ENCODE data around the gene STAB1.
A peak's percentile ranks its signal among the peaks of the same experiment; 100 is the strongest.
"Not testable (repeated sequence)": the region's sequence is repeated elsewhere in the genome, so short reads cannot be mapped to it uniquely, and the experiment has no call there.

Gene STAB1

DNA sequence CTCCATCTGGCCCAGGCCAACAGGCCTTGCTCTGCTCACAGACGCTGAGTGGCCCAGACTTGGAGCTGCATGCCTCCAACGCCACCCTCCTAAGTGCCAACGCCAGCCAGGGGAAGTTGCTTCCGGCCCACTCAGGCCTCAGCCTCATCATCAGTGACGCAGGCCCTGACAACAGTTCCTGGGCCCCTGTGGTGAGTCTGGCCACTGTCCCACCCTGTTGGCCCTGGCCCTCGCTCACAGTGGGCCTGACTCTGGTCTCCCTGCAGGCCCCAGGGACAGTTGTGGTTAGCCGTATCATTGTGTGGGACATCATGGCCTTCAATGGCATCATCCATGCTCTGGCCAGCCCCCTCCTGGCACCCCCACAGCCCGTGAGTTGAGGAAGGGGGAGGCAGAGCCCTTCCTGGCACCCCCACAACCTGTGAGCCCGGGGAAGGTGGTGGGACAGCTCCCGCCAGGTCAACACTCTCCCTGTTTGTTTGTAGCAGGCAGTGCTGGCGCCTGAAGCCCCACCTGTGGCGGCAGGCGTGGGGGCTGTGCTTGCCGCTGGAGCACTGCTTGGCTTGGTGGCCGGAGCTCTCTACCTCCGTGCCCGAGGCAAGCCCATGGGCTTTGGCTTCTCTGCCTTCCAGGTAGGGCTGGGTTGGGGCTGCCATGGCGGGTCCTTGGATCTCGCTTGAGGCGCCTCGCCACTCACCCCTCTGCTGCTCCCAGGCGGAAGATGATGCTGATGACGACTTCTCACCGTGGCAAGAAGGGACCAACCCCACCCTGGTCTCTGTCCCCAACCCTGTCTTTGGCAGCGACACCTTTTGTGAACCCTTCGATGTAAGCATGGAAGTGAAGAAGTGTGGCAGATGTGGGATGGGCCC is 28.5 kb downstream of the STAB1 start:
- DNase-seq (ENCODE audit: low read depth) = no peak

- DNase-seq (ENCODE audit: low read depth) = no peak
Observed at GRCh38 chr3:52524258-52524751, 29.2 kb downstream of the STAB1 start.

- no peak for DNase-seq (ENCODE audit: low read depth)
Observed at GRCh38 chr3:52524752-52525679, 29.9 kb downstream of the STAB1 start.

GRCh38 chr3:52525680-52526561 is 30.8 kb downstream of the STAB1 start:
- DNase-seq (ENCODE audit: low read depth) = no peak

- not testable (repeated sequence) for DNase-seq (ENCODE audit: low read depth)
Observed at GRCh38 chr3:52526671-52527038, 31.5 kb downstream of the STAB1 start.

GRCh38 chr3:52527039-52527731 is 32.0 kb downstream of the STAB1 start:
- DNase-seq (ENCODE audit: low read depth) = no peak

DNA sequence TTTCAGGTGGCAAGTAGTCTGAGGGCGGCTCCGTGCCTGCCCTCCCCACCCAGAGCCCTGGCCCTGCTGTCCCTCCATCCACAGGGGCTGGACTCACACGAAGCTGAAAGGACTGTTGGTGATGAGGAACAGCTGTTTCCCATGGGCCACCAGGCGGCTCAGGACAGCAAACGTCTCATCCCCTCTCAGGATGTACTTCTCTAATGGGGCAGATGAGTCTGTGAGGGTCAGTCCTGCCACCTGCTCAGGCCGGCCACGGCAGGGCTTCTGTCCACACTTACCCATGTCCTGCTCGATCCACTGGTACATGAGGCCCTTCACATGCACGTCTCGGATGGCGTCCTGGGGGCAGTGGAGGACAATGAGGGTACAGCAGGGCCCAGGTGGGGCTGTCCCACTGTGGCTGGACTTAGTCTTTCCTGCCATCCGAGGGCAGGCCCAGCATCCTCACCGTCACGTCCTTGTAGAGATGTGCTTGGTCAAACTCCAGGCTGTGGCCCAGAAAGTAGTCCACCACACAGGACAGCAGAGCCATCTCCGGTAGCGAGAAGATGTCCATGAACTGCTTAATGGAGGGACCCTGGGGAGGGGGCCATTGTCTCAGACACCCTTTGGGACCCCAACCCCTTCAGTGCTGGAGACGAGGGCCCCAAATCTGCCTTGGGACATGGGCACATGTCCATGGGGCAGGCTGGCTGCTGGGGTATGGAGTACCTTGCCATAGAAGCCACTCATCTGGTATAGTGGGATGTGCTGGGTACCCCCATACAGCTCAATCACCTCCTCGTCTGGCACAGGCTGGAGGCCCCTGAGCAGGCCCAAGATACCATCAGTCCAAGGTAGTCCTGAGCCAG is 32.8 kb downstream of the STAB1 start:
- no peak for DNase-seq (ENCODE audit: low read depth)

DNA sequence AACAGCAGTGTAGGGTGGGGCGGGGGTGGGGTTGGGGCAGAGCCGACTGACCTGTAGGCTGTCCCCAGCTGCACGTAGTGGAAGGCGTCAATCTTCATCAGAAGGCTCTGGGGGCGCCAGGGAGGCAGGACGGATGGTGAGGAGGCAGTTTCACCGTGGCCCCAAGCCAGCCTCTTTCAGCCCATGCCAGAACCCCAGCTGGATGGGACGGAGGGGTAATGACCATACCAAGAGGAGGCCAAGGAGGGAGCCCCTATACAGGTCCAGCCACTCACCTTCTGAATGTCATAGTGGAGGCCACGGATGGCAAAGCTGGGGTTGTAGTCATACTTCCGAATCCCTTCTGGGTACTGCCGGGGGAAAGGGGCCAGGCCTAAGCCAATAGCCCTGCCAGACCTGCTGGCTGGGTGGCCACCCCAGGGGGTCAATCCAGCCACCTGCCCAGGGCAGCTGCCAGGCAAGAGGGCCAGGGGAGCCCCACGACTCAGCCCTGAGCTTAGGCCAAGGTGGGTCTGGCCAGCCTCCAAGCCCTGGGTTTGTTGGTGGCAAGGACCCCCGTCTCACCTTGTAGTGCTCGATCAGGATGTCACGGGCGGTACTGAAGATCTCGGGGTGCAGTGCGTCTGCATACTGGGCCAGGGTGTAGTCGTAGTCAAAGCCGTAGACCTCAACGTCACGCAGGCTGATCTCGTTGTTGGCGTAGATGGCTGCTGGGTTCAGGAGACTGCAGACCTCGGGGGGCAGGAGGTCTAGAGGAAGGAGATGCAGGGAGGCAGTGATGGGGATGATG is 33.6 kb downstream of the STAB1 start:
- DNase-seq (ENCODE audit: low read depth) = no peak

- DNase-seq (ENCODE audit: low read depth) = no peak
Observed at GRCh38 chr3:52529376-52530333, 34.5 kb downstream of the STAB1 start.

DNA sequence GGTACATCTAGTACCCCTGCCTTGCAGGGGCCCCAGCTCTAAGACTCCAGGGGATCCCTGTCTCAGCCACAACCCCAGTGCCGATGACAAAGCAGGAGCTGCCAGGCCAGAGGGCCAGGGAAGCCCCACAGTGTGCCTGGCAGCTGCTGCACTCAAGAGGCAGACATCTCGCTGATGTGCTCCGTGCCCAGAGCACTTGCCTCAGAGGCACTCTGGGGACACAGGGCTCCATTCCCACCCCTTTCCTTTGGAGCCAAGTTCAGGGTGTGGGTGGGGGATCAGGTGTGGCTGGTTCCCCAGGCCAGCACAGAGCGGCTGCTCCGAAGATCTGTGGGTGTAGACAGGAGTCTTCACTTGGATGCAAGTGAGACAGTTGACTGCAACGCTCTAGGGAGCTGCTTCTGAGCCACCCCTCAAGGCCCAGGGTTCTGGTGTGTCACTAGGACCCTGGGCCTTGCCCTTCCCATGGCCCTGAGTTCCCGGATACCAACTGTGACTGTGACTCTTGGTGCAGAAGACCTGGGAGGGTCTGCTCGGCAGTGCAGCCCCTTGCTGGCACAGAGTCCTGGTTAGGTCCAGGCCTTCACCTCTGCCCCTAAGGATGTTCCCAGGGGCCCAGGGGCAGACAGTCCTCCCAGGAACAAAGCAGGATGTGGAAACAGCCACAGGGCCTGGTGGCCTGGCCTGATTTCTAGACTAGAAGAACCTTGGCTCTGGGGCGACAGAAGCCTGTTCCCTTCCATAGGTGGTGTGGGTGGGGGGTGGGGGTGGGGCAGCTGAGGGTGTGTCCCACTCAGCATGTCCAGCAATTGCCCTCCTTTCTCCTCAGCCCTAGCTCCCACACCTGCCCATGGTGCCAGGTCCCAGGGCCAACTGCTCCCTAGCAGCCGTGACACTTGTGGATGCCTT is 36.0 kb downstream of the STAB1 start:
- DNase-seq (ENCODE audit: low read depth) = no peak

DNA sequence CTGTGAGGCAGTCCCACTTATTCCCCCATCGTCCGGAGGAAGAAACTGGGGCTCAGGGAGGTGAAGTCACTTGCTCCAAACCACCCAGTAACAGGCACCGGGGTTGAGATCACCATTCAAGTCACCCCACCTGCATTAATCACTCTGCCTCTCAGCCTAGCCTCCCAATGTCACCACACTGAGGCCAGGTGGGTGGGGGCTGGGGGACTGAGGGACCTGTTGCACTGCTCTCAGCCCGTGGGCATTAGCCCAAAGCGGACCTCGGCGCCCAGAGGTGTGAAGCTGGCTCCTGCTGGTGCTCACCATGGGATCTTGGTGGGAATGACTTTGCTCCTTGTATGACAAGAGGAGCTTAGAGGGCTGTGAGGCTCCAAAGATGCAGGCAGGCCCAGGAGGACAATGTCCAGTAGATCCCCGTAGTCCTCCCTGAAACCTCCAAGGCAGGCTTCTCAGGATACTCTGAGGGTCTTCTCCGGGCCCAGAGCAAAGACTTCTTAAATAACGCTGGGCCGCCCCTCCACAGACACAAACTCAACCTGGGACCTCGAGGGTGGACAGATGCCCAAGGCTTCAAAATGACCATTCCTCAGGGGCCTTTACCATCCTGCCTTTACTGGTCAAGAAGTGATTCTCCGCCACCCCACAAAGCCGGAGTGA is 36.9 kb downstream of the STAB1 start:
- DNase-seq (ENCODE audit: low read depth) = no peak

DNA sequence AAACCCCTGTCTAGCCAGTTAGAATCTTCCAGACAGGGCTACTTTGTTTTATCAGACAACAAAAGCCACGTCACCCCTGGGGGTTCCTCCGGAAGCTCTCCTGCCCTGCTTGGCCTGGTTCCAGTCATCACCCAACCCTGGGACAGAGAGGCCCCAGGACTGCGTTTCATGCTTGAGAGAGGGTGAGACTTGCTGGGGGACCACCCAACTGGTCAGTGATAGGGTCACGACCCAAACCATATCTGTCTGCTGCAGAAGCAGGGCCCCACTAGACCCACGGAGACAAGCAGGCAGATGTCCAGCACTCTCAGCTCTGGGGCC is 37.3 kb downstream of the STAB1 start:
- DNase-seq (ENCODE audit: low read depth) = no peak

DNA sequence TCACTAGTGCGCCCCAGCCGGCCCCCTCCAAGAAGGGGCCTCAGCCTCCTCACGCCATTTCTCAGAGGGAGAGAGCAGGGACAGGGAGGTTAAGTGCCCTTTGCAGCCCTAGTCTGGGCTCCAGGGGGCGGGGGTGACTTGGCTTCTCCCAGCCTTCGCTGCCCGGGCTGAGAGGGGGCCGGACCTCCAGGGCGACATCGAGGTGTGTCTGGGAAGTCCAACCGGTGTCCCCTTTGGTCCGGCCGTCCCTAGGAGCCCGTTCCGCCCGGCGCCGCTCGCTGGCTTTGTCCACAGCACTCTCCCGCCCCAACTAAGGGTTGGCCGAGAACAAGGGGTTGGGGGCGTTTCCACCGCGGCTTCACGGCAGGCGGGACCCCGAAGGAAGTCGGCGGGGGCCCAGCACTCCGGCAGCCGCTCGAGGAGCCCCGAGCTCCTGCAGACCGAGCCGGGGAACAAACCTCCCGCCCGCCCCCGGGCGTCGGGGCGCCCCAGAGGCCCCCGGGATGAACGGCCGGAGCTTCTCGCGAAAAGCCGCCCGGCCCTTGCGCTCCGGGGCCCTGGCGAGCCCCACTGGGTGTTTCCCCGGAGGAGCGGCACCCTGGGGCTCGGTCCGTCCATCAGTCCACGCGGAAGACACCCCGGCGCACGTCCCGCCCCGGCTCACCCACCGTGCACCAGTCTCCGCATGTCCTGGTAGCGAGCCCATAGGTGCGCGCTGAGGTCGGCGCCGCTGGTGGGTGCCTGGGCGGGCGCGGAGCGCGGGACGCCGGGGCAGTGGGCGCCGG is 37.9 kb downstream of the STAB1 start:
- DNase-seq (ENCODE audit: low read depth) = no peak

- DNase-seq (ENCODE audit: low read depth) = peak; percentile 43
Observed at GRCh38 chr3:52533623-52534280, 38.6 kb downstream of the STAB1 start, which contains the start of gene NT5DC2. Gene NT5DC2 (minus strand): TSS chr3:52533857. CDS start chr3:52533737, 120 bp downstream.
